Liver (tissue), 9 donors: ENCODE results near the gene PERCC1. TPM values are rescaled to one million over a fixed set of nuclear protein-coding genes. Genes with fewer than 3 reads are reported as not detected.
"Not testable (repeated sequence)": the region's sequence is repeated elsewhere in the genome, so short reads cannot be mapped to it uniquely, and the experiment has no call there.

Source experiments
- DNase-seq: peaks from one replicate; pipeline ENCODE4 v3.0.0-alpha.2; 2017; ENCODE audit warnings: low spot score
- H3K27ac ChIP-seq, 2 donors: one replicate each; pipeline ENCODE4 v1.7.0; 2013; ENCODE audit warnings: inconsistent platforms in 2 of 2, low read length in 2 of 2, control low read depth in 1 of 2, low read depth in 1 of 2, mild to moderate bottlenecking in 1 of 2
- H3K27me3 ChIP-seq, 4 donors: one replicate each; pipeline versions ENCODE4 v1.6.1 to v1.7.0; 2013; ENCODE audit warnings: low read length in 3 of 4, inconsistent platforms in 1 of 4, mild to moderate bottlenecking in 1 of 4, moderate library complexity in 1 of 4; ENCODE audit not compliant: control insufficient read depth in 4 of 4, insufficient read depth in 4 of 4
- H3K36me3 ChIP-seq, 4 donors: one replicate each; pipeline versions ENCODE4 v1.6.1 to v1.7.0; 2013; ENCODE audit warnings: low read length in 3 of 4, mild to moderate bottlenecking in 3 of 4, low read depth in 1 of 4, moderate library complexity in 1 of 4; ENCODE audit not compliant: control insufficient read depth in 4 of 4, insufficient read depth in 3 of 4
- H3K4me1 ChIP-seq, 4 donors: one replicate each; pipeline versions ENCODE4 v1.6.1 to v1.7.0; 2013; ENCODE audit warnings: low read length in 3 of 4, mild to moderate bottlenecking in 3 of 4, moderate library complexity in 1 of 4; ENCODE audit not compliant: control insufficient read depth in 4 of 4, insufficient read depth in 4 of 4
- H3K4me3 ChIP-seq, 3 donors: one replicate each; pipeline versions ENCODE4 v1.6.1 to v1.7.0; 2013; ENCODE audit warnings: low read length in 3 of 3, control low read depth in 1 of 3, low read depth in 1 of 3, mild to moderate bottlenecking in 1 of 3
- H3K9ac ChIP-seq, 2 donors: one replicate each; pipeline ENCODE4 v1.7.0; 2013; ENCODE audit warnings: low read length in 2 of 2, mild to moderate bottlenecking in 2 of 2, moderate library complexity in 2 of 2, control low read depth in 1 of 2, low read depth in 1 of 2
- H3K9me3 ChIP-seq, 4 donors: one replicate each; pipeline versions ENCODE4 v1.6.1 to v1.7.0; 2013; ENCODE audit warnings: low read length in 3 of 4; ENCODE audit not compliant: control insufficient read depth in 4 of 4
- CTCF ChIP-seq: fragments of 150-350 bp; IDR thresholded peaks from 2 replicates; pipeline ENCODE4 v1.5.1; 2017; ENCODE audit warnings: improper control_type of control experiment, low read depth, low read length; ENCODE audit not compliant: missing input control
- EGR1 ChIP-seq, 2 donors: IDR thresholded peaks; 2 replicates each; pipeline ENCODE4 v1.6.1; 2016 to 2018; ENCODE audit warnings: antibody characterized with exemption in 2 of 2, low read depth in 2 of 2
- FOXA1 ChIP-seq: IDR thresholded peaks from 2 replicates; pipeline ENCODE4 v1.6.1; 2016; ENCODE audit warnings: antibody characterized with exemption
- FOXA2 ChIP-seq: IDR thresholded peaks from 2 replicates; pipeline ENCODE4 v1.6.1; 2016; ENCODE audit warnings: antibody characterized with exemption
- GABPA ChIP-seq, 2 donors: IDR thresholded peaks in 1 of 2; conservative IDR thresholded peaks in 1 of 2; 2 replicates each; pipeline ENCODE4 v1.6.1; 2016; ENCODE audit warnings: antibody characterized with exemption in 2 of 2, mild to moderate bottlenecking in 1 of 2, moderate library complexity in 1 of 2
- HNF4A ChIP-seq, 2 donors: conservative IDR thresholded peaks; 2 replicates each; pipeline ENCODE4 v1.6.1; 2016; ENCODE audit warnings: antibody characterized with exemption in 2 of 2, mild to moderate bottlenecking in 2 of 2
- HNF4G ChIP-seq: IDR thresholded peaks from 2 replicates; pipeline ENCODE4 v1.6.1; 2016; ENCODE audit warnings: antibody characterized with exemption
- JUND ChIP-seq, 2 donors: IDR thresholded peaks; 2 replicates each; pipeline ENCODE4 v1.6.1; 2016; ENCODE audit warnings: antibody characterized with exemption in 2 of 2
- NR2F2 ChIP-seq: IDR thresholded peaks from 2 replicates; pipeline ENCODE4 v1.6.1; 2016; ENCODE audit warnings: antibody characterized with exemption
- RAD21 ChIP-seq, 2 donors: IDR thresholded peaks; 2 replicates each; pipeline ENCODE4 v1.6.1; 2016; ENCODE audit warnings: antibody characterized with exemption in 2 of 2, mild to moderate bottlenecking in 2 of 2
- RXRA ChIP-seq, 2 donors: IDR thresholded peaks; 2 replicates each; pipeline ENCODE4 v1.6.1; 2017 to 2018; ENCODE audit warnings: antibody characterized with exemption in 2 of 2, mild to moderate bottlenecking in 1 of 2
- SP1 ChIP-seq: IDR thresholded peaks from 2 replicates; pipeline ENCODE4 v1.6.1; 2018; ENCODE audit warnings: antibody characterized with exemption, mild to moderate bottlenecking
- TAF1 ChIP-seq: conservative IDR thresholded peaks from 2 replicates; pipeline ENCODE4 v1.6.1; 2016; ENCODE audit warnings: antibody characterized with exemption, mild to moderate bottlenecking
- YY1 ChIP-seq: IDR thresholded peaks from 2 replicates; pipeline ENCODE4 v1.6.1; 2016; ENCODE audit warnings: antibody characterized with exemption, mild to moderate bottlenecking
- WGBS: extraction: QIAGEN DNeasy Blood & Tissue Kit; methylation state at CpG from one replicate; pipeline ENCODE4 v1.1.7; 2013; 5-methylcytosine and 5-hydroxymethylcytosine counted together
- polyA plus RNA-seq, 2 donors: library from polyadenylated mRNA; stranded (reverse) in 1 of 2; unstranded in 1 of 2; fragments of 200-250 nt in 1 of 2; fragments of >200 nt in 1 of 2; fragmentation: Nextera tagmentation in 1 of 2; extraction: Ambion mirVana in 1 of 2; gene quantifications; one replicate each; pipeline versions ENCODE4 v1.2.1 to v1.2.3, GENCODE V29; 2013 to 2015
- total RNA-seq, 2 donors: library from RNA; depleted of rRNA; stranded (reverse); fragments of >200 nt; gene quantifications; one replicate each; pipeline ENCODE4 v1.2.3, GENCODE V29; 2014
- TF ChIP-seq, protein P1 (sequence below): IDR thresholded peaks from 2 replicates; pipeline ENCODE4 v1.6.1; 2016; ENCODE audit warnings: antibody characterized with exemption
- TF ChIP-seq, protein P2 (sequence below): IDR thresholded peaks from 2 replicates; pipeline ENCODE4 v1.6.1; 2016; ENCODE audit warnings: antibody characterized with exemption, mild to moderate bottlenecking
- TF ChIP-seq, protein P3 (sequence below): IDR thresholded peaks from 2 replicates; pipeline ENCODE4 v1.6.1; 2016; ENCODE audit warnings: antibody characterized with exemption
- TF ChIP-seq, protein P4 (sequence below): IDR thresholded peaks from 2 replicates; pipeline ENCODE4 v1.6.1; 2016; ENCODE audit warnings: antibody characterized with exemption
- donor health status: healthy.
- donor health status: healthy.
- donor health status: healthy.
- donor health status: healthy.
- donor health status: healthy.

PERCC1 gene
- total and polyA plus RNA-seq, 4 donors = 0.50 to 4.7 TPM; not detected in 2

DNA sequence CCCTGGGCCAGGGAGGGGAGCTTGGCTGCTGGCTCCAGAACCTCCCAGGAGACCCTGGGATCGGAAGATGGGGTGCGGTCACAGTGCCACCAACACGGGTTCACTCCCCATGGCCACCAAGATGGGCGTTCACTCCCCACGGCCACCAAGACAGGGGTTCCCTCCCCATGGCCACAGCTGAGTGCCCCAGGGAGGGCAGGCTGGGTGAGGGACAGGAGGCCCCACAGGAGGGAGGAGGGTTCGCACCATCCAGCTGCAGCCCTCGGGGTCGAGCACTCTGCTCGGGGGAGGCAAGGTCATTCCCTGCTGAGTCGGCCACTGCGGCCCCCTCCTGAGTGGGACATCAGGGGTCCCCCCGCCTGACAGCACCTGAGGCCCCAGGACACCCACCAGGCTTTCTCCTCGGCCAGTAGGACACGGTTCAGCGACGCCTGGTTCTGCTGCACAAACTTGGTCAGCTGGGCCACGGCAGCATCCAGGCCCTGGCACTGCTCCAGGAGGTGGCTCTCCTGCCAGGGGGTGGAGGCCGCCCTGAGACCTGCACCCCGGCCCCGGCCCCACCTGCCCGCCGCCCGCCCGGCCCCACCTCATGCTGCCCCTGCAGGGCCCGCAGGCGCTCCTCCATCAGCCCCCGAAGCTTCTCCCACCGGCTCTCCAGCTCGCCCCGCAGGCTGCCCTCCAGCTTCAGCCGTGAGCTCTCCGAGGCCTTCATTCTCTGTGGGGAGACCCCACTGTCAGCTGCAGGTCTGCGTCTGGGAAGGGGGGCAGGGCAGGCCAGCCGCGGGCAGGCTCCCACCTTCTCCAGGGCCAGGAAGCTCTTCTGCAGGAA is 7.6 kb downstream of the PERCC1 start:
- Histone ChIP-seq H3K9ac (no peak overlapping the region), H3K27ac (no peak overlapping the region), H3K36me3 (no peaks in the 10 kb centered on the region), H3K4me3 (no peak overlapping the region), H3K9me3 (no peaks in the 10 kb centered on the region), H3K4me1 (no peaks in the 10 kb centered on the region), H3K27me3 (no peaks in the 10 kb centered on the region)
- DNase-seq = no peak
- TF ChIP-seq HNF4A (conservative IDR thresholded peaks at IDR 0.05) (no peak), EGR1 (IDR thresholded peaks at IDR 0.05; ENCODE audit: low read depth in 2 of 2) (no peak), FOXA2 (no peak), NR2F2 (no peak), GABPA (IDR thresholded peaks at IDR 0.05 in 1 of 2, conservative IDR thresholded peaks at IDR 0.05 in 1 of 2) (no peak), HNF4G (no peak), RAD21 (IDR thresholded peaks at IDR 0.05) (no peak), YY1 (no peak), RXRA (IDR thresholded peaks at IDR 0.05) (no peak), FOXA1 (no peak), JUND (IDR thresholded peaks at IDR 0.05) (no peak), SP1 (no peak), TAF1 (no peak)
- TF ChIP-seq, protein P1, sequence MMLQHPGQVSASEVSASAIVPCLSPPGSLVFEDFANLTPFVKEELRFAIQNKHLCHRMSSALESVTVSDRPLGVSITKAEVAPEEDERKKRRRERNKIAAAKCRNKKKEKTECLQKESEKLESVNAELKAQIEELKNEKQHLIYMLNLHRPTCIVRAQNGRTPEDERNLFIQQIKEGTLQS = no peak
- TF ChIP-seq, protein P2, sequence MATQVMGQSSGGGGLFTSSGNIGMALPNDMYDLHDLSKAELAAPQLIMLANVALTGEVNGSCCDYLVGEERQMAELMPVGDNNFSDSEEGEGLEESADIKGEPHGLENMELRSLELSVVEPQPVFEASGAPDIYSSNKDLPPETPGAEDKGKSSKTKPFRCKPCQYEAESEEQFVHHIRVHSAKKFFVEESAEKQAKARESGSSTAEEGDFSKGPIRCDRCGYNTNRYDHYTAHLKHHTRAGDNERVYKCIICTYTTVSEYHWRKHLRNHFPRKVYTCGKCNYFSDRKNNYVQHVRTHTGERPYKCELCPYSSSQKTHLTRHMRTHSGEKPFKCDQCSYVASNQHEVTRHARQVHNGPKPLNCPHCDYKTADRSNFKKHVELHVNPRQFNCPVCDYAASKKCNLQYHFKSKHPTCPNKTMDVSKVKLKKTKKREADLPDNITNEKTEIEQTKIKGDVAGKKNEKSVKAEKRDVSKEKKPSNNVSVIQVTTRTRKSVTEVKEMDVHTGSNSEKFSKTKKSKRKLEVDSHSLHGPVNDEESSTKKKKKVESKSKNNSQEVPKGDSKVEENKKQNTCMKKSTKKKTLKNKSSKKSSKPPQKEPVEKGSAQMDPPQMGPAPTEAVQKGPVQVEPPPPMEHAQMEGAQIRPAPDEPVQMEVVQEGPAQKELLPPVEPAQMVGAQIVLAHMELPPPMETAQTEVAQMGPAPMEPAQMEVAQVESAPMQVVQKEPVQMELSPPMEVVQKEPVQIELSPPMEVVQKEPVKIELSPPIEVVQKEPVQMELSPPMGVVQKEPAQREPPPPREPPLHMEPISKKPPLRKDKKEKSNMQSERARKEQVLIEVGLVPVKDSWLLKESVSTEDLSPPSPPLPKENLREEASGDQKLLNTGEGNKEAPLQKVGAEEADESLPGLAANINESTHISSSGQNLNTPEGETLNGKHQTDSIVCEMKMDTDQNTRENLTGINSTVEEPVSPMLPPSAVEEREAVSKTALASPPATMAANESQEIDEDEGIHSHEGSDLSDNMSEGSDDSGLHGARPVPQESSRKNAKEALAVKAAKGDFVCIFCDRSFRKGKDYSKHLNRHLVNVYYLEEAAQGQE = no peak
- TF ChIP-seq, protein P3, sequence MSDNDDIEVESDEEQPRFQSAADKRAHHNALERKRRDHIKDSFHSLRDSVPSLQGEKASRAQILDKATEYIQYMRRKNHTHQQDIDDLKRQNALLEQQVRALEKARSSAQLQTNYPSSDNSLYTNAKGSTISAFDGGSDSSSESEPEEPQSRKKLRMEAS = no peak
- WGBS = 86% methylated on average over 35 of the region's 35 CpGs

DNA sequence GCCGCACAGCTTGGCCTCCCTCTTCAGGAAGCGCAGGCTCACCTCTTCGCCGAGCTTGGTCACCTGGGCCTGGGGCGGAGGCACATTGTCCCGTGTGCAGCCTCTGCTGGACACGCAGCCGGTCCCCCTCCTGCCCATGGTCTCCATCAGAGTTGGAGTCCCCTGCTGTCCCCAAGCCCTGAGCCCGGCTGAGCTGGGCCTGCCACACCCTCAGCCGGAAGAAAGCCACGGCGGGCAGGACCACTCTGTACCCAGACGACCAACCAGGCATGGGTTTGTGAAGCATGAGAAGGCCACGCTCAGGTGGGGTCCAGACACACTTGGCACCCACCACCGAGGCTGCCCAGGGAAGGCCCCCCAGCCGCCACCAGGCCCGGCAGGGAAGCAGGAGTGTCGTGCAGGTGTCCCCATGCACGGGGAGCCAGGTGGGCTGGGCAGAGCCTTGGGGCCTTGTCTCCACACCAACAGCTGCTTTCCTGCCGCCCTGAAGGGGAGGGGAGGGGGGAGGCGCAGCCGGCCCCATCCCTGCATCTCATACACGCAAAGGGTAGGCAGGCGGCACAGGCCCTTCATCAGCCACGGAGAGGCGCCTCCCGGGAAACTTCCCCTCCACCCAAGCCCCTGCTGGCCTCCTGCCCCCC is 8.3 kb downstream of the PERCC1 start:
- Histone ChIP-seq H3K36me3 (no peaks in the 10 kb centered on the region), H3K9me3 (no peaks in the 10 kb centered on the region), H3K4me1 (no peaks in the 10 kb centered on the region), H3K4me3 (no peak overlapping the region), H3K27me3 (no peaks in the 10 kb centered on the region), H3K27ac (no peak overlapping the region), H3K9ac (no peak overlapping the region)
- DNase-seq = no peak
- TF ChIP-seq, protein P1 = no peak
- TF ChIP-seq, protein P4, sequence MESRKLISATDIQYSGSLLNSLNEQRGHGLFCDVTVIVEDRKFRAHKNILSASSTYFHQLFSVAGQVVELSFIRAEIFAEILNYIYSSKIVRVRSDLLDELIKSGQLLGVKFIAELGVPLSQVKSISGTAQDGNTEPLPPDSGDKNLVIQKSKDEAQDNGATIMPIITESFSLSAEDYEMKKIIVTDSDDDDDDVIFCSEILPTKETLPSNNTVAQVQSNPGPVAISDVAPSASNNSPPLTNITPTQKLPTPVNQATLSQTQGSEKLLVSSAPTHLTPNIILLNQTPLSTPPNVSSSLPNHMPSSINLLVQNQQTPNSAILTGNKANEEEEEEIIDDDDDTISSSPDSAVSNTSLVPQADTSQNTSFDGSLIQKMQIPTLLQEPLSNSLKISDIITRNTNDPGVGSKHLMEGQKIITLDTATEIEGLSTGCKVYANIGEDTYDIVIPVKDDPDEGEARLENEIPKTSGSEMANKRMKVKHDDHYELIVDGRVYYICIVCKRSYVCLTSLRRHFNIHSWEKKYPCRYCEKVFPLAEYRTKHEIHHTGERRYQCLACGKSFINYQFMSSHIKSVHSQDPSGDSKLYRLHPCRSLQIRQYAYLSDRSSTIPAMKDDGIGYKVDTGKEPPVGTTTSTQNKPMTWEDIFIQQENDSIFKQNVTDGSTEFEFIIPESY = no peak
- no peak for TF ChIP-seq SP1
- no peak for TF ChIP-seq JUND (IDR thresholded peaks at IDR 0.05)
- TF ChIP-seq FOXA2 = no peak
- no peak for TF ChIP-seq HNF4A (conservative IDR thresholded peaks at IDR 0.05)
- no peak for TF ChIP-seq FOXA1
- TF ChIP-seq HNF4G = no peak
- TF ChIP-seq, protein P3 = no peak
- no peak for TF ChIP-seq YY1
- no peak for TF ChIP-seq EGR1 (IDR thresholded peaks at IDR 0.05; ENCODE audit: low read depth in 2 of 2)
- TF ChIP-seq CTCF = no peak
- WGBS = 89% methylated on average over 27 of the region's 27 CpGs

GRCh38 chr16:1439699-1440074 is 8.8 kb downstream of the PERCC1 start:
- H3K4me1 ChIP-seq, H3K9me3 ChIP-seq, H3K4me3 ChIP-seq, H3K36me3 ChIP-seq, H3K27ac ChIP-seq, H3K27me3 ChIP-seq, H3K9ac ChIP-seq, DNase-seq: not testable (repeated sequence)
- WGBS = 93% methylated on average over 4 of the region's 4 CpGs
